ENCODE results near the gene PRR36.
"Not testable (repeated sequence)": the region's sequence is repeated elsewhere in the genome, so short reads cannot be mapped to it uniquely, and the experiment has no call there.

PRR36 gene

GRCh38 chr19:7870571-7871436 is 3.4 kb downstream of the PRR36 start:
- ATAC-seq = no peak

GRCh38 chr19:7869910-7870511 is 4.2 kb downstream of the PRR36 start:
- ATAC-seq = peak in 1 of 2 donors; percentile 5

GRCh38 chr19:7869453-7869909 is 4.7 kb downstream of the PRR36 start:
- ATAC-seq = peak; percentile 60 to 61

- peak; percentile 84 to 87 for ATAC-seq
Measured at GRCh38 chr19:7868671-7869452, 5.3 kb downstream of the PRR36 start.

GRCh38 chr19:7868326-7868670 is 5.9 kb downstream of the PRR36 start:
- ATAC-seq = no peak

GRCh38 chr19:7867092-7867844 is 6.9 kb downstream of the PRR36 start:
- no peak for ATAC-seq

GRCh38 chr19:7866399-7867091 is 7.6 kb downstream of the PRR36 start:
- no peak for ATAC-seq

- ATAC-seq = no peak
Measured at GRCh38 chr19:7865262-7865911, 8.8 kb downstream of the PRR36 start.

GRCh38 chr19:7864690-7865074 is 9.5 kb downstream of the PRR36 start:
- ATAC-seq = no peak

GRCh38 chr19:7863971-7864689 is 10.1 kb downstream of the PRR36 start:
- no peak for ATAC-seq

GRCh38 chr19:7863157-7863970 is 10.8 kb downstream of the PRR36 start:
- peak; percentile 17 to 18 for ATAC-seq

- peak; percentile 48 to 50 for ATAC-seq
Measured at GRCh38 chr19:7862413-7862951, 11.7 kb downstream of the PRR36 start.

- ATAC-seq = no peak
Measured at GRCh38 chr19:7861619-7862412, 12.4 kb downstream of the PRR36 start.

GRCh38 chr19:7860714-7861618 is 13.2 kb downstream of the PRR36 start:
- ATAC-seq = no peak

GRCh38 chr19:7859831-7860713 is 14.1 kb downstream of the PRR36 start:
- no peak for ATAC-seq

GRCh38 chr19:7859087-7859486 is 15.1 kb downstream of the PRR36 start:
- ATAC-seq = not testable (repeated sequence)
